Measurements from ENCODE around the gene KIF1B.

DNA sequence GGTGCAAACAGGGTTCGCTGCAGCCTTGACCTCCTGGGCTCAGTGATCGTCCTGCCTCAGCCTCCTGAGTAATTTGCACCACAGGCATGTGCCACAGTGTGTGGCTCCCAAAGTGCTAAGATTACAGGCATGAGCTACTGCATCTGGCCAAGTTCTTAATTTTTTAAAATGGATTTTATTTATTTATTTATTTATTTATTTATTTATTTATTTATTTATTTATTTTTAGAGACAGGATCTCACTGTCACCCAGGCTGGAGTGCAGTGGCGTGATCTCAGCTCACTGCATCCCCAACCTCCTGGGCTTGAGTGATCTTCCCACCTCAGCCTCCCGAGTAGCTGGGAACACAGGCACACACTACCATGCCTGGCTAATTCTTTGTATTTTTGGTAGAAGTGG is 54.7 kb downstream of the KIF1B start:
- TF ChIP-seq, protein P1, sequence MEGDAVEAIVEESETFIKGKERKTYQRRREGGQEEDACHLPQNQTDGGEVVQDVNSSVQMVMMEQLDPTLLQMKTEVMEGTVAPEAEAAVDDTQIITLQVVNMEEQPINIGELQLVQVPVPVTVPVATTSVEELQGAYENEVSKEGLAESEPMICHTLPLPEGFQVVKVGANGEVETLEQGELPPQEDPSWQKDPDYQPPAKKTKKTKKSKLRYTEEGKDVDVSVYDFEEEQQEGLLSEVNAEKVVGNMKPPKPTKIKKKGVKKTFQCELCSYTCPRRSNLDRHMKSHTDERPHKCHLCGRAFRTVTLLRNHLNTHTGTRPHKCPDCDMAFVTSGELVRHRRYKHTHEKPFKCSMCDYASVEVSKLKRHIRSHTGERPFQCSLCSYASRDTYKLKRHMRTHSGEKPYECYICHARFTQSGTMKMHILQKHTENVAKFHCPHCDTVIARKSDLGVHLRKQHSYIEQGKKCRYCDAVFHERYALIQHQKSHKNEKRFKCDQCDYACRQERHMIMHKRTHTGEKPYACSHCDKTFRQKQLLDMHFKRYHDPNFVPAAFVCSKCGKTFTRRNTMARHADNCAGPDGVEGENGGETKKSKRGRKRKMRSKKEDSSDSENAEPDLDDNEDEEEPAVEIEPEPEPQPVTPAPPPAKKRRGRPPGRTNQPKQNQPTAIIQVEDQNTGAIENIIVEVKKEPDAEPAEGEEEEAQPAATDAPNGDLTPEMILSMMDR (IDR thresholded peaks at IDR 0.05) = no peak
- TF ChIP-seq POLR2AphosphoS5 (IDR thresholded peaks at IDR 0.05) = no peak
- TF ChIP-seq EP300 (IDR thresholded peaks at IDR 0.05) = no peak
- TF ChIP-seq POLR2A (IDR thresholded peaks at IDR 0.05; ENCODE audit: low read depth) = no peak
